HepG2 (cell line): ENCODE measurements around the gene TMEM120A. TPM values are rescaled to one million over a fixed set of nuclear protein-coding genes. Genes with fewer than 3 reads are reported as not detected.
A peak's percentile ranks its signal among the peaks of the same experiment; 100 is the strongest.

Experiments used
- ARHGAP35 ChIP-seq: sonication (generic); formaldehyde crosslinking; IDR thresholded peaks from 2 replicates; pipeline ENCODE4 v1.9.0; 2022; ENCODE audit warnings: mild to moderate bottlenecking, inconsistent platforms, moderate library complexity, missing genetic modification reagents, borderline replicate concordance
- ARNT ChIP-seq: fragments of 450-650 bp; IDR thresholded peaks from 2 replicates; pipeline ENCODE4 v1.6.1; 2017
- DMAP1 ChIP-seq: IDR thresholded peaks from 2 replicates; pipeline ENCODE4 v1.6.1; 2016
- EZH2 ChIP-seq: conservative IDR thresholded peaks from 2 replicates; pipeline ENCODE4 v1.6.1; 2012; ENCODE audit warnings: mild to moderate bottlenecking, low read depth, low read length, moderate library complexity
- GTF3A ChIP-seq: sonication (generic); formaldehyde crosslinking; conservative IDR thresholded peaks from 2 replicates; pipeline ENCODE4 v1.4.0; 2020; ENCODE audit warnings: mild to moderate bottlenecking, missing genetic modification reagents
- KLF9 ChIP-seq: IDR thresholded peaks from 2 replicates; pipeline ENCODE4 v1.6.1; 2016; ENCODE audit warnings: low read depth
- PCBP2 ChIP-seq: fragments of 200-400 bp; formaldehyde crosslinking; optimal IDR thresholded peaks from 2 replicates; pipeline ENCODE3; 2018; ENCODE audit warnings: low read length, low read depth; ENCODE audit not compliant: poor library complexity, severe bottlenecking
- SAFB2 ChIP-seq: sonication (generic); formaldehyde crosslinking; IDR thresholded peaks from 2 replicates; pipeline ENCODE4 v1.5.1; 2020; ENCODE audit warnings: missing genetic modification reagents, low read depth, mild to moderate bottlenecking, borderline replicate concordance
- STAG1 ChIP-seq: sonication (generic); formaldehyde crosslinking; IDR thresholded peaks from 2 replicates; pipeline ENCODE4 v1.4.0; 2020; ENCODE audit warnings: missing genetic modification reagents
- TBL1XR1 ChIP-seq: fragments of 150-350 bp; IDR thresholded peaks from 2 replicates; pipeline ENCODE4 v1.6.1; 2014; ENCODE audit warnings: borderline replicate concordance, low read length; ENCODE audit not compliant: partially characterized antibody
- TOE1 ChIP-seq: sonication (generic); formaldehyde crosslinking; IDR thresholded peaks from 2 replicates; pipeline ENCODE4 v1.4.0; 2020; ENCODE audit warnings: mild to moderate bottlenecking, missing genetic modification reagents
- ZBTB39 ChIP-seq: sonication (generic); formaldehyde crosslinking; IDR thresholded peaks from 2 replicates; pipeline ENCODE4 v1.5.0; 2020; ENCODE audit warnings: missing genetic modification reagents
- ZBTB40 ChIP-seq, 2 experiments: fragments of 450-650 bp in 1 of 2; sonication (generic) in 1 of 2; formaldehyde crosslinking in 1 of 2; IDR thresholded peaks; 2 replicates each; pipeline versions ENCODE4 v1.6.1 to v1.8.0; 2016 to 2022; ENCODE audit warnings: antibody characterized with exemption in 1 of 2, mild to moderate bottlenecking in 1 of 2, missing genetic modification reagents in 1 of 2
- ZFP36L2 ChIP-seq: sonication (generic); formaldehyde crosslinking; IDR thresholded peaks from 2 replicates; pipeline ENCODE4 v1.4.0; 2020; ENCODE audit warnings: missing genetic modification reagents
- ZFP82 ChIP-seq: sonication (generic); formaldehyde crosslinking; IDR thresholded peaks from 2 replicates; pipeline ENCODE4 v1.5.1; 2020; ENCODE audit warnings: mild to moderate bottlenecking, missing genetic modification reagents, borderline replicate concordance
- ZNF496 ChIP-seq: sonication (generic); formaldehyde crosslinking; IDR thresholded peaks from 2 replicates; pipeline ENCODE4 v1.8.1; 2023; ENCODE audit warnings: mild to moderate bottlenecking, moderate library complexity, missing genetic modification reagents; ENCODE audit not compliant: insufficient replicate concordance
- ZNF546 ChIP-seq: sonication (generic); formaldehyde crosslinking; conservative IDR thresholded peaks from 2 replicates; pipeline ENCODE4 v1.8.1; 2023; ENCODE audit warnings: mild to moderate bottlenecking, missing genetic modification reagents
- ZNF720 ChIP-seq: sonication (generic); formaldehyde crosslinking; IDR thresholded peaks from 2 replicates; pipeline ENCODE4 v1.4.0; 2020; ENCODE audit warnings: missing genetic modification reagents
- polyA plus RNA-seq, 8 experiments: library from polyadenylated mRNA; depleted of rRNA in 3 of 8; stranded (reverse) in 7 of 8; unstranded in 1 of 8; fragments of >200 nt; fragmentation: Illumina TruSeq in 4 of 8; extraction: Trizol in 4 of 8; gene quantifications; 2 replicates each; pipeline versions ENCODE4 v1.2.1 to v1.2.3, GENCODE V29; 2011 to 2016; ENCODE audit warnings: low read depth in 4 of 8, missing spikeins in 1 of 8, mixed read lengths in 1 of 8; ENCODE audit not compliant: insufficient read depth in 1 of 8
- total RNA-seq, 5 experiments: library from RNA; depleted of rRNA; stranded (reverse); fragments of >200 nt; fragmentation: Illumina TruSeq; extraction: Trizol; gene quantifications; 2 replicates each; pipeline ENCODE4 v1.2.3, GENCODE V29; 2016; ENCODE audit warnings: low read depth in 1 of 5
- TF ChIP-seq, protein P1 (sequence below): IDR thresholded peaks from 2 replicates; pipeline ENCODE4 v1.6.1; 2016; ENCODE audit warnings: missing genetic modification reagents, missing compliant biosample characterization

The TMEM120A gene
- total and polyA plus RNA-seq, 2 of the 13 experiments (the other 11 are each of a cell fraction or from before 2014, with no cell fraction given), result 40.3 to 102 TPM

DNA sequence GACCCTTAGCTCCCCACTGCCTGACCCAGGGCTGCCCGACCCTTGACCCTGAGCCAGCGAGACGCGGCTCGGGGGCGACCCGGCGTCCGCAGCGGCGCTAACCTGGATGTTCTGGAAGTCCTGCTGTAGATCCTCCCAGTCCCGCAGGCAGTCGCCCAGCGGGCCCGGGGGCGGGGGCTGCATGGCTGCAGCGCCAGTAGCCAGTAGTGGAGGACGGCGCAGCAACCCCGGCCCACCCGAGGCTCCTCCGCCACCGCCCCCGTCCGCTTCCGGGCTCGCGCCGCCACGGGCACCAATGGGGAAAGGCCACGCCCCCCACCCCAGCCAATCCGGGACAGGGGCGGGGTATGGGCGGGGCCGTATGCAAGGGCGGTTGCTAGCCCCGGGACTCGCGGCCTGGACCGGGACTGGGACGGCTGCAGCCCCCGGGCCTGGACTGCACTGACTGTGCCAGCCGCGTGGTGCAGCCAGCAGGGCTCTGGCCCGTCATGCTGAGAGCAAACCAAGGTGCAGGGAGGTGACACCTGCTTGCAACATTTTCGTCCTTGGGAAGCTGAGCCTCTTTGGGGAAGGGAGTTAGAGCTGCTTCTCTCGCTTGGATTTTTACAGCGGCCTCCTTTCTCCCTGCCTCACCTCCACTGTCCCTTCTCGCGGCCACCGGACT, at the start of gene TMEM120A (continued):
- TF ChIP-seq ZBTB40 (IDR thresholded peaks at IDR 0.05), result no peak
- TF ChIP-seq ZBTB40 (CRISPR knock-in tag; IDR thresholded peaks at IDR 0.05), result peak; percentile 84
- no peak for TF ChIP-seq ZNF720 (CRISPR knock-in tag)
- no peak for TF ChIP-seq TBL1XR1
- no peak; the same call in 1 of the 2 replicates for TF ChIP-seq ARHGAP35
- TF ChIP-seq GTF3A (CRISPR knock-in tag), result 0 out of 2 replicates have a peak, but pooled peaks have one; percentile 61
- no peak for TF ChIP-seq EZH2
- TF ChIP-seq ZFP36L2 (CRISPR knock-in tag), result no peak
- 0 out of 2 replicates have a peak, but pooled peaks have one; percentile 25 for TF ChIP-seq SAFB2
- no peak for TF ChIP-seq ZFP82 (CRISPR knock-in tag)
- no peak; the same call in 1 of the 2 replicates for TF ChIP-seq TOE1 (CRISPR knock-in tag)
- peak; percentile 72; the same call in 1 of the 2 replicates for TF ChIP-seq DMAP1 (CRISPR knock-in tag)
- peak; percentile 47; the same call in 1 of the 2 replicates for TF ChIP-seq ZNF546 (CRISPR knock-in tag)
- TF ChIP-seq ZNF496 (CRISPR knock-in tag), result no peak
- TF ChIP-seq STAG1, result peak; percentile 8
- TF ChIP-seq, protein P1, sequence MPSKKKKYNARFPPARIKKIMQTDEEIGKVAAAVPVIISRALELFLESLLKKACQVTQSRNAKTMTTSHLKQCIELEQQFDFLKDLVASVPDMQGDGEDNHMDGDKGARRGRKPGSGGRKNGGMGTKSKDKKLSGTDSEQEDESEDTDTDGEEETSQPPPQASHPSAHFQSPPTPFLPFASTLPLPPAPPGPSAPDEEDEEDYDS (CRISPR knock-in tag), result peak; percentile 82
- TF ChIP-seq ZBTB39, result peak; percentile 22; the same call in 1 of the 2 replicates
- TF ChIP-seq ARNT, result no peak
- no peak for TF ChIP-seq PCBP2
- no peak for TF ChIP-seq KLF9 (CRISPR knock-in tag)
